ENCODE data around the gene EPG5.
"Not testable (repeated sequence)": the region's sequence is repeated elsewhere in the genome, so short reads cannot be mapped to it uniquely, and the experiment has no call there.

Gene EPG5

GRCh38 chr18:45836242-45837205 is 130.6 kb downstream of the EPG5 start:
- DNase-seq, result no peak

GRCh38 chr18:45835057-45835636 is 132.0 kb downstream of the EPG5 start:
- no peak for DNase-seq

GRCh38 chr18:45834306-45834705 is 132.8 kb downstream of the EPG5 start:
- DNase-seq, result no peak

GRCh38 chr18:45833846-45834245 is 133.3 kb downstream of the EPG5 start:
- DNase-seq, result no peak

- no peak for DNase-seq
Measured at GRCh38 chr18:45830917-45831316, 136.2 kb downstream of the EPG5 start.

GRCh38 chr18:45829855-45830254 is 137.3 kb downstream of the EPG5 start:
- no peak for DNase-seq

- no peak for DNase-seq
Measured at GRCh38 chr18:45828917-45829811, 138.0 kb downstream of the EPG5 start.

- not testable (repeated sequence) for DNase-seq
Measured at GRCh38 chr18:45826716-45827115, 140.4 kb downstream of the EPG5 start.

GRCh38 chr18:45826084-45826483 is 141.0 kb downstream of the EPG5 start:
- no peak for DNase-seq

- DNase-seq, result no peak
Measured at GRCh38 chr18:45825258-45826044, 141.7 kb downstream of the EPG5 start, which contains the start of gene SIGLEC15. Gene SIGLEC15 (plus strand): TSS chr18:45825675. CDS start chr18:45825729, 54 bp downstream.

- DNase-seq, result no peak
Measured at GRCh38 chr18:45821711-45822110, 145.4 kb downstream of the EPG5 start.

GRCh38 chr18:45821026-45821425 is 146.1 kb downstream of the EPG5 start:
- no peak for DNase-seq

GRCh38 chr18:45820106-45820745 is 146.9 kb downstream of the EPG5 start:
- no peak for DNase-seq

- not testable (repeated sequence) for DNase-seq
Measured at GRCh38 chr18:45818765-45819164, 148.4 kb downstream of the EPG5 start.

- DNase-seq, result no peak
Measured at GRCh38 chr18:45817543-45817942, 149.6 kb downstream of the EPG5 start.

GRCh38 chr18:45814733-45815132 is 152.4 kb downstream of the EPG5 start:
- not testable (repeated sequence) for DNase-seq

GRCh38 chr18:45807144-45807543 is 160.0 kb downstream of the EPG5 start:
- peak; percentile 21 for DNase-seq

GRCh38 chr18:45806226-45806625 is 160.9 kb downstream of the EPG5 start:
- no peak for DNase-seq

- DNase-seq, result no peak
Measured at GRCh38 chr18:45805551-45805950, 161.6 kb downstream of the EPG5 start.

GRCh38 chr18:45802814-45803492 is 164.2 kb downstream of the EPG5 start:
- DNase-seq, result no peak

- DNase-seq, result no peak
Measured at GRCh38 chr18:45801416-45802004, 165.6 kb downstream of the EPG5 start.

Data from CD4-positive, alpha-beta T cell treated with Interleukin-21 for 1 hour (primary cell).